ENCODE data around the gene NF1. TPM values are rescaled to one million over a fixed set of nuclear protein-coding genes. Genes with fewer than 3 reads are reported as not detected.

NF1 gene
- total RNA-seq, 2 experiments from 2014 or later = 22.6 to 25.5 TPM

DNA sequence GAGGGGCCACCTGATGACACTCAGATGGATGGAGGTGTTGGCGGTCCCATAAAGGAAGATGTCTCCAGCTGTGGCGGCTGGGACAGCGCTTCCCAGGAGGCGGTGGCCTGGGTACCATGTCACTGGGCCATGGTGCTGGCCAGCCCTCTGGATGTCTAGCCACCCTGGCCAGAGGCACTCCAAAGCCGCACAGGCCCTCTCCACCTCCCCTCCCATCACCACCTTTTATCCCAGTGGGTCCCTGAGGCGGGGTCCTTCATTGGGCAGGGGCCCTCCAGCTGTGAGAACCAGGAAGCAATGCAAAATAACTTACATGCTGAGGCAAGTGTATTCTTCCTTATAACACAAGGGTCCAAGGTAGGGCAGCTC is 319.8 kb downstream of the NF1 start:
- POLR2A ChIA-PET = no interaction called here
- no peaks in the 10 kb centered on the region for H3K36me3 Mint-ChIP-seq (ENCODE audit: low read depth)
- no peaks in the 10 kb centered on the region for H3K4me1 Mint-ChIP-seq
- no peak overlapping the region for H3K4me3 Mint-ChIP-seq
- no peak for DNase-seq
- no peaks in the 10 kb centered on the region for H3K27me3 Mint-ChIP-seq
- no peak overlapping the region for H3K27ac Mint-ChIP-seq
- no peaks in the 10 kb centered on the region for H3K9me3 Mint-ChIP-seq
- CTCF ChIA-PET = no interaction called here

DNA sequence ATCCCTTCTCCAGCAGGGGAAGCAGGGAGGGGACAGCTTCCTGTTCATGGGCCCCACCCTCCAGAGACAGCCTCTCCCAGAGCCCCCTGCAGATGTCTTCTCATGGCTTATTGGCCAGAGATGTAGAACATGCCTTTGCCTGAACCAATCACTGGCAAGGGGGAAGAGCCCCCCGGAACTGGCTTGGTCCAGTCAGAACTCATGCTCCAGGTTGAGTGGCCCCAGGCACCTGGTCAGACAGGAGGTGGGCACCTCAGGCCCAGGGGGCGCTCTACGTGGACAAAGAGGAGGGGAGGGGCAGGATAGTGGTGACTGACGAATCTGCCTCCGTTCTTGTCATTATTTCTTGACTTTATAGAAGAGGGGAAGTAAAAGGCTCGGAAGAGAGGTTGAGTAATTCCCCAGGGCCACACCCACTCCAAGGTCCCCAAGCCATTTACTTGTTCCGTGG is 320.3 kb downstream of the NF1 start:
- Mint-ChIP-seq H3K4me3 (no peak overlapping the region), H3K27ac (no peak overlapping the region), H3K9me3 (no peaks in the 10 kb centered on the region), H3K27me3 (no peaks in the 10 kb centered on the region), H3K4me1 (no peaks in the 10 kb centered on the region), H3K36me3 (ENCODE audit: low read depth) (no peaks in the 10 kb centered on the region)
- no peak for DNase-seq
- ChIA-PET POLR2A (no interaction called here), CTCF (no interaction called here)

DNA sequence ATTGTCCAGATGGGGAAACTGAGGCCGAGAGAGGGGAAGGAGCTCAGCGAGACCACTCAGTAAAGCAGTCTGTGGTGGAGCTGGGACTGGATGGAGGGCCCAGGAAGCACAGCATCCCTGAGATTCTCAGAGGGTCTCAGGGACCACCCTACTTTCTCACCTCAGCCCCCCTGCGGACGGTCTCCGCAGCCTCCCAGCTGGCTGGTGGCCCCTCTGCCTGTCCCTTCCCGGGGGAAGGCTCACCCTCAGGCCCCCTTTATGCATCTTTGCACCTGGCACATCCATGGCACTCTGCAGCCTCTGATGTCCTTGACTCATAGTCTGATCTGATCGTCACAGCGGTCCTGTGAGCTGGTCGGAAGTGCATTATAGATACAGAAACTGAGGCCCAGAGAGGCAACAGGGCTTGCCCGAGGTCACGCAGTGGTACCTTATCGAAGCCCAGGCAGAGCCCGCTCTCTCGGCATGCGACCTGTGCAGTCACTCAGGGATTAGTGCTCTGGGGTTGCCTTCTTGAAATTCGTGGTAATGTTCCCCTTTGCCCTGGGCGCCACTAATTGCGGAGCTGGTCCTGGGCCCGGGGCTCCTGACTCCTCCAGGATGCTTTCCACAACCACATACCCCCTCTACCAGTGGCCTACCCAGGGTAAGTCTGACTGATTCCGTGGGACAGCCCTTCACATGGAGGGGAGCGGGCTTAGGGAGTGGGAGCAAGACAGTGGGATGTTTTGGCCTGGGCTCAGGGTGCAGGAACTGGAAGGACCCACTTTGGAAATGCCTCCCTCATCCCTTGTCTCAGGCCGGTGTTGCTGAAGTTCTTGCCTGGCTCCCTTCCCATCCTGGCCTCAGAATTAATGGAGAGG is 321.1 kb downstream of the NF1 start:
- no peak overlapping the region for H3K4me3 Mint-ChIP-seq
- POLR2A ChIA-PET = no interaction called here
- H3K27ac Mint-ChIP-seq = no peak overlapping the region
- no peaks in the 10 kb centered on the region for H3K4me1 Mint-ChIP-seq
- H3K27me3 Mint-ChIP-seq = no peaks in the 10 kb centered on the region
- H3K36me3 Mint-ChIP-seq (ENCODE audit: low read depth) = no peaks in the 10 kb centered on the region
- CTCF ChIA-PET = interaction anchor here (0.6 kb wide), 1 partner anchor 317 kb away, joined by 4 read pairs; no protein-coding TSS in a partner anchor
- no peak for DNase-seq
- no peaks in the 10 kb centered on the region for H3K9me3 Mint-ChIP-seq

DNA sequence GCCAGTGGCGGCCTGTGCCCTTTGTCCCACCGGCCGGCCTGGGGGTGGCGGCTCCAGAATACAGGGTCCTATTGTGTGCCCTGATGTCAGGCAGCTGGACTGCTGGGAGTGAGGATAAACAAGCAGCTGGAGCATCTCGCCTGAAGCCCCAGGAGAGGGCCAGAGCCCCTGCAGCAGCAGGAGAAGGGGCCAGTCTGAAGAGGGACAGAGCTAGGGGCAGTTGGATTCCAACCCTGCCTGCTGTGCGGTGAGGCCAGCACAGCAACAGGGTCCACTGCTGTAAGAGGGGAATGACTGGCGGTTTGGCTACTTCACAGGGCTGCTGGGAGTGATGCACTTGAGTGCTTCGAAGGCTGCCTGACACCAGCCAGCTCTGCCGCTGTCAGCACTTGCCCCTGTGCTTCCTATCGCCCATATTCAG is 321.7 kb downstream of the NF1 start:
- no peaks in the 10 kb centered on the region for H3K4me1 Mint-ChIP-seq
- no peak overlapping the region for H3K27ac Mint-ChIP-seq
- CTCF ChIA-PET = no interaction called here
- no peaks in the 10 kb centered on the region for H3K36me3 Mint-ChIP-seq (ENCODE audit: low read depth)
- no peak for DNase-seq
- H3K9me3 Mint-ChIP-seq = no peaks in the 10 kb centered on the region
- H3K4me3 Mint-ChIP-seq = no peak overlapping the region
- POLR2A ChIA-PET = no interaction called here
- H3K27me3 Mint-ChIP-seq = no peaks in the 10 kb centered on the region

DNA sequence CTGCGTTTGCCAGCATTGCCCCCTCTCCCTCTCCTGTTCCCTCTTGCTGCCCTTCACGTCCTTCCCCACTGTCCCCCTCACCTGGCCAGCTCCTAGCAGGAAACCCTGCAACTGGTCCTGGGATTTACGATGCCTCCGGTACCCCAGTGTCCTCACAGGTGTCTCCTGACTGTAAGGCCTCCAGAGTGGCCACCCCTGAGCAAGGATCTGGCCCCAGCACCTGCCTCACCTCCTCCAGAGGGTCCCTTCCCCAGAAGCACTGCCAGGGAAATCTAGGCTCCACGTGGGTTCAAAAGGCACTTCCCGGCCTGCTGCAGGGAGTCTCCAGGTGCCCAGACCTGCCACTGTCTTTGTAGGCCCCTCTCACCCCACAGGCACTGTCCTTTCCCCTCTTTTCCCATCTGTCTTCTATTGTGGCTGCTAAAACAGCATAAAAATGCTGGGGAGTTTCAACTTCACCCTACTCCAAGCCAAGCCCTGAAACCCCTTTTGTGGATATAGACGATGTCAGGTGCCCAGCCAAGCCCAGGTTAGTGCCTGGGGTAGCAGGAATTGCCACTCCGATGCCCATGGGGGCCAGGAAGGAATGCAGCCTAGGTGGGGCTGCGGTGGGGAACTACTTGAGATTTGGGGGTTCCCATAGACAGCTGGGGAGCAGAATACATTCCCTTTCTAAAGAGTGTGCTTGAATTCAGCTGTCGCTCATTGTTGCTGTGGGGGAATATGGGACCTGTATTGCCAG is 322.4 kb downstream of the NF1 start:
- Mint-ChIP-seq H3K36me3 (ENCODE audit: low read depth) (no peaks in the 10 kb centered on the region), H3K4me3 (no peak overlapping the region), H3K4me1 (no peaks in the 10 kb centered on the region), H3K27ac (no peak overlapping the region), H3K9me3 (no peaks in the 10 kb centered on the region), H3K27me3 (peaks cover 3% of the 10 kb centered on the region)
- ChIA-PET POLR2A (no interaction called here), CTCF (no interaction called here)
- DNase-seq = no peak

DNA sequence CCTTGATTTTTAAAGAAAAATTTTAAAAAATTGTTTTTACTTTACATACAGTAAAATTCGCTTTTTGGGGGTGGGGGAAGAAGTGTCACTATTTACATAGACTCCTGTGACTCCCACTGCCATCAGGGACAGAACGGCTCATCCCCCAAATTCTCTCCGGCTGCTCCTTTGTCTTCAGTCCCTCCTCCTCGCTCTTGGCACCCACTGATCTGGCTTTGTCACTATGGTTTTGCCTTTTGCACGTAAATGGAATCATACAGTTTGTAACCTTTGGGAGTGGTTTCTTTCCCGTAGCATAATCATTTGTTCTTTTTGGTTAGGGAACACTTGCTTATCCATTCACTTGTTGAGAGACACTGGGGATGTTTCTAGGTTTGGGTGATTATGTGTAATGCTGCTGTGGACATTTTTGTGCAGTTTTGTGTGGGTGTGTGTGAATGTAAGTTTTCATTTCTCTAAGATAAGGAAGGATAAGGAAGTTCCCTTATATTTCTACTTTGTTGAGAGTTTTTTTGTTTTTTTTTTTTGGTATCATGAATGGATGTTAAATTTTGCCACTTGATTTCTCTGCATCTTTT is 324.1 kb downstream of the NF1 start:
- Mint-ChIP-seq H3K36me3 (ENCODE audit: low read depth) (no peaks in the 10 kb centered on the region), H3K4me3 (no peak overlapping the region), H3K9me3 (no peaks in the 10 kb centered on the region), H3K4me1 (no peaks in the 10 kb centered on the region), H3K27me3 (peaks cover 6% of the 10 kb centered on the region), H3K27ac (no peak overlapping the region)
- DNase-seq = no peak
- ChIA-PET POLR2A (no interaction called here), CTCF (no interaction called here)

DNA sequence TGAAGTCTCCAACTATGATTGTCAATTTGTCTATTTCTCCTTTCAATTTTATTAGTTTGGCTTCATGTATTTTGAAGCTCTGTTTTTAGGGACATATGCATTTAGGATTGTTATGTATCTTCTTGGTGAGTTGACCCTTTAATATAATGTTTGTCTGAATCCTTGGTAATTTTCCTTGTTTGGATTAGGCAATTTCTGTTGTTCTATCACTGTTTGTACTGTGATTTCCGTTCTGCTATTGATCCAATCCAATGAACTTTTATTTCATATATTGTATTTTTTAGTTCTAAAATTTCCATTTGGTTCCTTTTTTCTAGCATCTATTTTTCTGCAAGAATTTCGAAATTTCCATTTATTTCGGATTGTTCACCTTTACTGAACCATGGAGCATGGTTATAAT is 327.7 kb downstream of the NF1 start:
- Mint-ChIP-seq H3K9me3 (no peaks in the 10 kb centered on the region), H3K27ac (no peak overlapping the region), H3K4me1 (no peaks in the 10 kb centered on the region), H3K4me3 (no peak overlapping the region), H3K36me3 (ENCODE audit: low read depth) (no peaks in the 10 kb centered on the region), H3K27me3 (peaks cover 11% of the 10 kb centered on the region)
- no peak for DNase-seq
- ChIA-PET CTCF (no interaction called here), POLR2A (no interaction called here)

DNA sequence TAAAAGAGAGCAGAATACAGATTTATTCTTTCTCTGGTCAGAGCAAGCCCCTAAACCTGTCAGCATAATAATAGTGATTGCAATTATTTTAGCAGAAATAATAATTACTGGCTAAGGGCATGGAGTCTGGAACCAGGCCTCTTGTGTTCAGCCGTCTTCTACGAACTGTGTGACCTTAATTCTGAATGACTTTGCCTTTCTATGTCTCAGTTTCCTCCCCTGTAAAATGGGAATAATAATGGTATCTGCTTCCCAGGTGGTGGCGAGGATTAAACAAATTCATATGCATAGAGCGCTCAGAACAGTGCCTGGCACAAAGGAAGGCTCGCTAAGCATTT is 330.1 kb downstream of the NF1 start:
- POLR2A ChIA-PET = interaction anchor here (0.6 kb wide), 1 partner anchor 14 kb away, joined by 3 read pairs; no protein-coding TSS in a partner anchor
- H3K27ac Mint-ChIP-seq = no peak overlapping the region

DNA sequence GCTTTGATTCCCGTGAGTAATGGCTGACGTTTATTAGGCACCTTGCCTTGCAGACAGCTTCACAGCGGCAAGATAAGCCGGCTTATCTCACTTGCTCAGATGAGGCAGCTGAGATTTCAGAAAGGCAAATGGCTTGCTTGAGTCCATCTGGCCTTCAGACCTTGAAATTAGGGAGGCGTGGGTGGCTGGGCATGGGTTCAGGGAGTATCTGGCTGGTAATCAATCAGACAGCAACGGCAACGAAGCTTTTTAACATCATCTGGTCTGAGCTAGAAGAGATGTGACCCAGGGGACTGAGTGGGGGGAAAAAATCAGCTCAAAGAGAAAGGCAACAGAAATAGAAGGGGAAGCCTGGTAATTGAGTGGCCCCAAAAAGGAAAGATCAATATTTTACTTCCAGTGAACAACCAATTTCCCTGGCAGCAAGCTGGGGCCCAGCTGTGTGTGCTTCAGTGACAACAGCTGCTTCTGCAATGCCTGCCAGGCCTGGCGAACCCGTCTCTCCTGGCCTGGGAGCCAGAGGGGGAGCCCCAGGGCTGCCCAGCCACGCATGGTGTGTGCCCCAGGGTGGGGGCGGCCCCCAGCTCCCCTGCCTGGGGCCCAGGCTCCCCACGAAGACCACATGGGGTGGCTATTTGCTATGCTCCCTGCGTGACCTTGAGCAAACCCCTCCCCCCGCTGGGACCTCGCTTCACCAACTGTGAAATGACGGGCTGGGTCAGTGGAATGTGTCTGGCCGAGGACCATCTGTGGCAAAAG is 330.7 kb downstream of the NF1 start:
- no peak overlapping the region for H3K4me3 Mint-ChIP-seq
- CTCF ChIA-PET = no interaction called here
- no peaks in the 10 kb centered on the region for H3K36me3 Mint-ChIP-seq (ENCODE audit: low read depth)
- no peak for DNase-seq
- H3K27ac Mint-ChIP-seq = no peak overlapping the region
- no peaks in the 10 kb centered on the region for H3K4me1 Mint-ChIP-seq
- H3K27me3 Mint-ChIP-seq = peaks cover 21% of the 10 kb centered on the region
- POLR2A ChIA-PET = interaction anchor here (0.6 kb wide), 1 partner anchor 14 kb away, joined by 3 read pairs; no protein-coding TSS in a partner anchor
- H3K9me3 Mint-ChIP-seq = no peaks in the 10 kb centered on the region

More for the DNA sequence above, 330.1 kb downstream of the NF1 start:
- Mint-ChIP-seq H3K36me3 (ENCODE audit: low read depth) (no peaks in the 10 kb centered on the region), H3K27me3 (peaks cover 18% of the 10 kb centered on the region), H3K4me3 (no peak overlapping the region), H3K9me3 (no peaks in the 10 kb centered on the region), H3K4me1 (no peaks in the 10 kb centered on the region)
- CTCF ChIA-PET = no interaction called here
- DNase-seq = no peak

Other genes starting within 250 kb of the NF1 start
- gene TEFM, start 188.7 kb upstream of the NF1 start, total RNA-seq = 10 to 100 TPM; 14.3 to 14.9 TPM
- under 1 TPM; 0.43 to 0.65 TPM for gene ADAP2, start 173.0 kb upstream of the NF1 start, total RNA-seq
- gene RNF135, start 123.9 kb upstream of the NF1 start, total RNA-seq = 1 to 10 TPM; 9.0 to 9.2 TPM
- gene OMG, start 202.3 kb downstream of the NF1 start, total RNA-seq = under 1 TPM; 0.55 to 0.65 TPM
- gene EVI2B, start 219.1 kb downstream of the NF1 start, total RNA-seq = 100 to 1,000 TPM; 109 TPM
- gene EVI2A, start 226.6 kb downstream of the NF1 start, total RNA-seq = 100 to 1,000 TPM; 109 to 110 TPM